ENCODE results near the gene CLCN4.
A peak's percentile ranks its signal among the peaks of the same experiment; 100 is the strongest.

The CLCN4 gene

DNA sequence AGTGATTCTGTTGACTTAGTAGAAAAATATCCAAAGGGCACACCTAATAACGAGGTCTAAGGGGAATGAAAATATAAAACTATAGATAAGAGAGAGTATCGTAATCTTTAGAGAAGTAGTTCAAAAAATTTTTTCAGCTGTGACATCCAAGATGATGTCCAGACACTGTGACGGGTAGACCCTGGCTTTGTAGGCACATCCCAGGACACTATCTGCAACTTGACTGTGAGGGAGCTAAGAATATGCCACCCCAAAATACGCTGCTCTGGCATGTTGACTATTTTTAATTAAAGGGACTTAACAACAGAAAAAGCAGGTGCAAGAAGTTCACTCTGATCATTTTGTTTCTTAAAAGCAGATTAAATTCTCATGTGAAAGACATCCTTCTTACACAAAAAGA lies 89.5 kb downstream of the CLCN4 start:
- Histone ChIP-seq H3K36me3 (ENCODE audit: control insufficient read depth, insufficient read depth, low read length, severe bottlenecking) (no peaks in the 10 kb centered on the region), H3K9ac (ENCODE audit: low read length) (no peak overlapping the region), H3K4me3 (ENCODE audit: low read length) (no peak overlapping the region), H3K27me3 (replicated peaks; ENCODE audit: control insufficient read depth, insufficient read depth, low read length) (peaks cover 7% of the 10 kb centered on the region), H3K9me3 (ENCODE audit: control insufficient read depth, low read length) (no peaks in the 10 kb centered on the region), H3K4me1 (ENCODE audit: control insufficient read depth, insufficient read depth, low read length) (no peaks in the 10 kb centered on the region)
- DNase-seq (ENCODE audit: low read depth), result no peak

DNA sequence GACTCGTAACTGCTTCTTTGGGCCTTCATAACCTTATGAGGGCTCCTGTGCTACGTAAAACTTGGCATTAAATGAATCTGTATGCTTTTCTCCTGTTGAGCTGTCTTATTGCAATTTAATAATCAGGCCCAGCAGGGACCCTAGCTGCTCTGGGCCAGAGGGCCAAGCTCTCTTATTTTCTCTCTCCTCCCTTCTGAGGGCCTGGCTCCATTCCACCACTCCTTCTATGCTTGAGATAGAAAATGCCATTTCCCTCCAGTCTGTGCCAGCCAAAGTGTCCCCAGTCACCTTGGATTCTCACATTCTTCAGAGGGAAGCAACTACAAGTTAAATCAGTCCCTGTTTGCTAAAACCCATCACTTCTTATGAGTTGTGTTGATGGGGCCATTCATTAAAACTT lies 90.1 kb downstream of the CLCN4 start:
- H3K4me1 ChIP-seq (ENCODE audit: control insufficient read depth, insufficient read depth, low read length), result no peaks in the 10 kb centered on the region
- H3K9me3 ChIP-seq (ENCODE audit: control insufficient read depth, low read length), result no peaks in the 10 kb centered on the region
- no peak overlapping the region for H3K9ac ChIP-seq (ENCODE audit: low read length)
- no peak overlapping the region for H3K4me3 ChIP-seq (ENCODE audit: low read length)
- H3K27me3 ChIP-seq (replicated peaks; ENCODE audit: control insufficient read depth, insufficient read depth, low read length), result peaks cover 7% of the 10 kb centered on the region
- H3K36me3 ChIP-seq (ENCODE audit: control insufficient read depth, insufficient read depth, low read length, severe bottlenecking), result no peaks in the 10 kb centered on the region
- no peak for DNase-seq (ENCODE audit: low read depth)

DNA sequence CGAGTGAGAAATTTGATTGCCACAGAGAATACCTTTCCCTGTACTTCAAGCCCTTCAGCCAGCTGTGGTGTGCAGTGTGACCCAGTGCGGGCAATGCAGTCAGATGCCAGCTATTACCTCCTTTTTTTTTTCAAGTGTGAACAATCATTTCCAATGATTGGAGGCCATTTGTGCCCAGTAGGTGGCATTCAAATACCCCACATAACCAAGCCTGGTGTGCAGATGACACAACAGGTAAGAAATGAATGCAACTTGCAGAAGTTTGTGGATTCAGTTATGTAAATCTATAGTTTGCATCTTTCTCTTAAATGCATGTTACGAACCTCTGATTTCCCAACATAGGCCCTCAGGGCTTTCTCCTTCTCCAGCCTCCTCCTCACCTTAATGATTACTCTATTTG lies 98.0 kb downstream of the CLCN4 start:
- H3K4me3 ChIP-seq (ENCODE audit: low read length), result no peak overlapping the region
- peaks cover 6% of the 10 kb centered on the region for H3K4me1 ChIP-seq (ENCODE audit: control insufficient read depth, insufficient read depth, low read length)
- H3K9me3 ChIP-seq (ENCODE audit: control insufficient read depth, low read length), result no peaks in the 10 kb centered on the region
- H3K9ac ChIP-seq (ENCODE audit: low read length), result no peak overlapping the region
- peaks cover 19% of the 10 kb centered on the region for H3K27me3 ChIP-seq (replicated peaks; ENCODE audit: control insufficient read depth, insufficient read depth, low read length)
- no peaks in the 10 kb centered on the region for H3K36me3 ChIP-seq (ENCODE audit: control insufficient read depth, insufficient read depth, low read length, severe bottlenecking)
- peak; percentile 25 for DNase-seq (ENCODE audit: low read depth)

DNA sequence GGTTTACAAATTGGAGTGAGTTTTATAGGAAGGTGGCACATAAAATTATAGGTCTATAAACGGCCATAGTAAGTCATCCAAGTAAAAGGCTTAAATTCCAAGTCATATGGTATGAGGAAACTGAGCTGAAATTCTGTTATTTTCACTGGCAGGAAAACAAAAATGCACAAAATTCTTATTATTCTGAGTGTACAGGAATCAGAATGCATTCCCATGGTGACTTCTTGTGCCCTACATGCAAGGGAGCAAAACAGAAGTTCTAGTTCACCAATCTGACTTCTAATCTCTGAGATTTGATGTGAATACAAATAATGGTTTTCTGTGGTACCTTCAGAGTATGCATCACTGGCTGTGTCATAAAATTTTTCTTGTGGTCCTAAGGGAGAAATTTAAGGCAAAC lies 102.9 kb downstream of the CLCN4 start:
- Histone ChIP-seq H3K4me1 (ENCODE audit: control insufficient read depth, insufficient read depth, low read length) (peaks cover 10% of the 10 kb centered on the region), H3K36me3 (ENCODE audit: control insufficient read depth, insufficient read depth, low read length, severe bottlenecking) (no peaks in the 10 kb centered on the region), H3K9ac (ENCODE audit: low read length) (peak overlapping the region; percentile 25), H3K9me3 (ENCODE audit: control insufficient read depth, low read length) (peaks cover 7% of the 10 kb centered on the region), H3K4me3 (ENCODE audit: low read length) (no peak overlapping the region), H3K27me3 (replicated peaks; ENCODE audit: control insufficient read depth, insufficient read depth, low read length) (peaks cover 9% of the 10 kb centered on the region)
- peak; percentile 67 for DNase-seq (ENCODE audit: low read depth)

DNA sequence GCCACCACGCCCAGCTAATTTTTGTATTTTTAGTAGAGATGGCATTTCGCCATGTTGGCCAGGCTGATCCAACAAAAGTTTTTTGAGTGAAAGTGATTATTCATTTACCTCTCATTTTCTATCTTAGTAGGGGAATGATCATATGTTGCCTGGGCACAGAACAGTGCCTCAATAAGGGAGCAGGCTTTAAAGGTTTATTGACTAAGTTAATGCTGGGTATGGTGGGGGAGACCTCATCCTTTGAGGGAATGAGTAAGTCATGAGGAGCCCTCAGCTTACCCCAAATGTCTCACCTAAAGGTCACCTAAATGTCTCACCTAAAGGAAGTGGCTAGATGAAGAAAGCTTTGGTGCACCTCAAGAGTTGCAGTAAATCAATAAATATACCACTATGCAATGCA lies 109.0 kb downstream of the CLCN4 start:
- Histone ChIP-seq H3K4me1 (ENCODE audit: control insufficient read depth, insufficient read depth, low read length) (no peaks in the 10 kb centered on the region), H3K4me3 (ENCODE audit: low read length) (no peak overlapping the region), H3K9ac (ENCODE audit: low read length) (no peak overlapping the region), H3K27me3 (replicated peaks; ENCODE audit: control insufficient read depth, insufficient read depth, low read length) (no peaks in the 10 kb centered on the region), H3K9me3 (ENCODE audit: control insufficient read depth, low read length) (peaks cover 7% of the 10 kb centered on the region), H3K36me3 (ENCODE audit: control insufficient read depth, insufficient read depth, low read length, severe bottlenecking) (no peaks in the 10 kb centered on the region)
- no peak for DNase-seq (ENCODE audit: low read depth)

DNA sequence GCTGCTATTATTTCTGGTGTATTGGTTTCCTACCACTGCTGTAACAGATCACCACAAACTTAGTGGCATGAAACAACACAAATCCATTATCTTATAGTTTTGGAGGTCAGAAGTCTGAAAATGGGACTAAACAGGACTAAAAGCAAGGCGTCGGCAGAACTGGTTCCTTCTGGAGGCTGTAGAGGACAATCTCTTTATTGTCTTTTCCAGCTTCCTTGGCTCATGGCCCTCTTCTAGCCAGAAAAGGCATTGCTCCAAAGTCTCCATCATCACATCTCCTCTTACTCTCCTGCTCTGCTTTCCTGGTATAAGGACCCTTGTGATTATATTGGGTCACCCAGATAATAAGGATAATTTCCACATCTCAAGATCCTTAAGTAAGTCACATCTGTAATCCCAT lies 121.9 kb downstream of the CLCN4 start:
- peaks cover 6% of the 10 kb centered on the region for H3K27me3 ChIP-seq (replicated peaks; ENCODE audit: control insufficient read depth, insufficient read depth, low read length)

DNA sequence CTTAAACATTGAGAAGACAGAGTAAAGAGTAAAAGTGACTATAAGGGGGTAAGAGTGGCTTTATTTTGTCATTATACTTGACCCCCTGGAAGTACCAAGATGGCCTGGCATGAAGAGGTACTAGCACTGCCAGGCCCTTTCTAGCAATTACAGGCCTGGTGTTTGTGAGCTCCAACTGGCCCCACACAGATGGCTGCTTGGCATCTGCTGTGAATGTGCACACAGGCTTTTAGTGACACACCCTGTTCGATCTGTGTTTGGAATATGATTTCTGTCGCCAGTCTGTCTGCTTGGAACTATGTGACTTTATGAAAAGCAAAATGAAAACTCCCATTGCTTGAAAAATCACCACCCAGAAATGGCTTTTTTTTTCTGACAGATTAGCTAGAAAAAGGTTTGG lies 123.3 kb downstream of the CLCN4 start:
- H3K27me3 ChIP-seq (replicated peaks; ENCODE audit: control insufficient read depth, insufficient read depth, low read length), result peaks cover 6% of the 10 kb centered on the region
- H3K36me3 ChIP-seq (ENCODE audit: control insufficient read depth, insufficient read depth, low read length, severe bottlenecking), result no peaks in the 10 kb centered on the region
- no peak overlapping the region for H3K4me3 ChIP-seq (ENCODE audit: low read length)
- H3K9me3 ChIP-seq (ENCODE audit: control insufficient read depth, low read length), result peaks cover 2% of the 10 kb centered on the region
- peaks cover 5% of the 10 kb centered on the region for H3K4me1 ChIP-seq (ENCODE audit: control insufficient read depth, insufficient read depth, low read length)
- no peak overlapping the region for H3K9ac ChIP-seq (ENCODE audit: low read length)
- DNase-seq (ENCODE audit: low read depth), result no peak

More for the DNA sequence above, 121.9 kb downstream of the CLCN4 start:
- Histone ChIP-seq H3K4me1 (ENCODE audit: control insufficient read depth, insufficient read depth, low read length) (peaks cover 5% of the 10 kb centered on the region), H3K36me3 (ENCODE audit: control insufficient read depth, insufficient read depth, low read length, severe bottlenecking) (no peaks in the 10 kb centered on the region), H3K9ac (ENCODE audit: low read length) (no peak overlapping the region), H3K9me3 (ENCODE audit: control insufficient read depth, low read length) (peaks cover 2% of the 10 kb centered on the region), H3K4me3 (ENCODE audit: low read length) (no peak overlapping the region)
- no peak for DNase-seq (ENCODE audit: low read depth)

DNA sequence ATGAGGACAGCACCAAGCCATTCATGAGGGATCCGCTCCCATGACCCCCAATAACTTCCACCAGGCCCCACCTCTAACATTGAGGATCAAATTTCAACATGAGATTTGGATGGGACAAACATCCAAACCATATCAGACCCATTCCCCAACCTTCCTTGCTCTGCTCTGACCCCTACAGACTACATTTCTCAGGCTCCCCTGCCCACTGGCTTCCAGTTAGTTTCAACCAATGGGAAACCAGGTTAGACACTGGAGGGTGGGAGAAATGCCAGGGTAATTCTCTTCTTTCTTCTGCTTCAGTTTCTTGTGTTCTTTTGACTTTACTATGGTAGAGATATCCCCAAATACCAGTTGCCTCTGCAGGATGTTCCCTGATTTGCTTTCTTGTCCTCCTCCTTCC lies 125.7 kb downstream of the CLCN4 start:
- DNase-seq (ENCODE audit: low read depth), result no peak

DNA sequence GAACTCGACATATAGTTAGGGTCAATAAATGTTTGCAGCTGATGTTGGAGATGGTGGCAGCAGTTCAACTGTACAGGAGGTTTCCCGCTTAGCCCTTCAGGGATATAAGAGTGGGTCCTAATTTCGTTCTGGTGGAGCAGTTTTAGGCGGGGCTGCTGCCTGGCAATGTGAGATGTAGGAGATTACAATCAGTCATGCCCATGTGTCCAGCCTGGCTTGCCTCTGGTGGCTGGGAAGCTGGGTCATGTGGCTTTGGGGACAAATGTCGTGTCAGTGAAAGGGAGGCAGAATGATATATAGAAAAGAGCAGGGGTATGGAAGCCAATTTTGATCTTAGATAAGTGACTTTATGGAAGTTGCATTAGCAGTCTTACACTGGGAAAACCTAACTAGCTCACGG lies 129.4 kb downstream of the CLCN4 start:
- Histone ChIP-seq H3K4me1 (ENCODE audit: control insufficient read depth, insufficient read depth, low read length) (peaks cover 8% of the 10 kb centered on the region), H3K4me3 (ENCODE audit: low read length) (no peak overlapping the region)
- no peak for DNase-seq (ENCODE audit: low read depth)

More for the DNA sequence above, 125.7 kb downstream of the CLCN4 start:
- Histone ChIP-seq H3K4me1 (ENCODE audit: control insufficient read depth, insufficient read depth, low read length) (peaks cover 5% of the 10 kb centered on the region), H3K36me3 (ENCODE audit: control insufficient read depth, insufficient read depth, low read length, severe bottlenecking) (no peaks in the 10 kb centered on the region), H3K9ac (ENCODE audit: low read length) (no peak overlapping the region), H3K27me3 (replicated peaks; ENCODE audit: control insufficient read depth, insufficient read depth, low read length) (peaks cover 4% of the 10 kb centered on the region), H3K4me3 (ENCODE audit: low read length) (no peak overlapping the region), H3K9me3 (ENCODE audit: control insufficient read depth, low read length) (peaks cover 6% of the 10 kb centered on the region)

More for the DNA sequence above, 129.4 kb downstream of the CLCN4 start:
- no peaks in the 10 kb centered on the region for H3K36me3 ChIP-seq (ENCODE audit: control insufficient read depth, insufficient read depth, low read length, severe bottlenecking)
- H3K9ac ChIP-seq (ENCODE audit: low read length), result no peak overlapping the region
- H3K27me3 ChIP-seq (replicated peaks; ENCODE audit: control insufficient read depth, insufficient read depth, low read length), result peaks cover 4% of the 10 kb centered on the region
- peaks cover 4% of the 10 kb centered on the region for H3K9me3 ChIP-seq (ENCODE audit: control insufficient read depth, low read length)

All from adipocyte (in vitro differentiated cells).